IMR-90 (cell line): Measurements from ENCODE around the gene OBI1. TPM values are rescaled to one million over a fixed set of nuclear protein-coding genes. Genes with fewer than 3 reads are reported as not detected.

Experiments
- ATAC-seq: fragments of 200-7000 bp; cut with Tn5 transposase; 2 replicates; pipeline ENCODE4 v1.9.1; 2020; ENCODE audit warnings: low read depth, mild to moderate bottlenecking, moderate library complexity
- BruUV-seq: library from RNA; stranded (reverse); fragments of 400-500 nt; replicated peaks from 2 replicates; lab custom pipeline; 2021; lab: Mats Ljungman, UMichigan
- CTCF ChIA-PET: fragments of 300-600 bp; formaldehyde crosslinking; extraction: SDS; loops from one replicate; lab custom pipeline; 2021; ENCODE audit warnings: antibody characterized with exemption; lab: Yijun Ruan, JAX
- POLR2A ChIA-PET: fragments of 300-600 bp; sonication (Branson Sonifier 250); formaldehyde crosslinking; loops from one replicate; lab custom pipeline; 2022; ENCODE audit warnings: antibody characterized with exemption; ENCODE audit not compliant: unreplicated experiment; lab: Charles Lee
- DNase-seq: peaks from one replicate; pipeline ENCODE4 v3.0.0; 2013
- H2AFZ ChIP-seq: replicated peaks from 2 replicates; pipeline ENCODE3; 2013; ENCODE audit warnings: low read length, mild to moderate bottlenecking; ENCODE audit not compliant: poor library complexity
- H2AK5ac ChIP-seq: 2 replicates; pipeline ENCODE4 v1.6.1; 2013; ENCODE audit warnings: low read depth, low read length, inconsistent platforms
- H2AK9ac ChIP-seq: replicated peaks from 2 replicates; pipeline ENCODE3; 2013; ENCODE audit warnings: mild to moderate bottlenecking, low read depth, low read length, moderate library complexity; ENCODE audit not compliant: poor library complexity
- H2BK120ac ChIP-seq: 2 replicates; pipeline ENCODE4 v1.6.1; 2013; ENCODE audit warnings: low read depth, low read length, inconsistent platforms
- H2BK15ac ChIP-seq: 3 replicates; pipeline ENCODE4 v1.6.1; 2013; ENCODE audit warnings: low read depth, low read length, inconsistent platforms
- H2BK20ac ChIP-seq: 2 replicates; pipeline ENCODE4 v1.6.1; 2013; ENCODE audit warnings: low read depth, mild to moderate bottlenecking, inconsistent platforms, low read length, moderate library complexity
- H2BK5ac ChIP-seq: 2 replicates; pipeline ENCODE4 v1.6.1; 2013; ENCODE audit warnings: mild to moderate bottlenecking, low read depth, low read length, inconsistent platforms; ENCODE audit not compliant: poor library complexity, severe bottlenecking
- H3K14ac ChIP-seq: replicated peaks from 2 replicates; pipeline ENCODE4 v1.6.1; 2013; ENCODE audit warnings: low read depth, low read length, inconsistent platforms
- H3K18ac ChIP-seq: 2 replicates; pipeline ENCODE4 v1.6.1; 2013; ENCODE audit warnings: low read depth, low read length, control low read depth
- H3K23ac ChIP-seq: 2 replicates; pipeline ENCODE4 v1.6.1; 2013; ENCODE audit warnings: low read depth, low read length, inconsistent platforms
- H3K27ac ChIP-seq: 2 replicates; pipeline ENCODE4 v1.5.1; 2013; ENCODE audit warnings: mild to moderate bottlenecking, control low read depth, low read length; ENCODE audit not compliant: insufficient read depth
- H3K27me3 ChIP-seq: 2 replicates; pipeline ENCODE4 v1.6.1; 2013; ENCODE audit warnings: low read length; ENCODE audit not compliant: control insufficient read depth, insufficient read depth
- H3K36me3 ChIP-seq: 2 replicates; pipeline ENCODE4 v1.6.1; 2013; ENCODE audit warnings: low read length, mixed read lengths; ENCODE audit not compliant: control insufficient read depth, insufficient read depth
- H3K4ac ChIP-seq: 2 replicates; pipeline ENCODE4 v1.6.1; 2013; ENCODE audit warnings: low read depth, low read length, inconsistent platforms
- H3K4me1 ChIP-seq: 2 replicates; pipeline ENCODE4 v1.6.1; 2013; ENCODE audit warnings: low read length, mixed read lengths; ENCODE audit not compliant: control insufficient read depth, insufficient read depth
- H3K4me2 ChIP-seq: 2 replicates; pipeline ENCODE4 v1.6.1; 2013; ENCODE audit warnings: low read depth, mild to moderate bottlenecking, control low read depth, low read length, moderate library complexity
- H3K4me3 ChIP-seq: 2 replicates; pipeline ENCODE4 v1.5.1; 2013; ENCODE audit warnings: low read depth, mild to moderate bottlenecking, control low read depth, low read length, moderate library complexity; ENCODE audit not compliant: insufficient read depth
- H3K56ac ChIP-seq: 2 replicates; pipeline ENCODE4 v1.6.1; 2013; ENCODE audit warnings: low read length, inconsistent platforms; ENCODE audit not compliant: insufficient read depth; ENCODE audit errors: extremely low read depth
- H3K79me1 ChIP-seq, 2 experiments: 2 replicates each; pipeline ENCODE4 v1.6.1; 2013; ENCODE audit warnings: low read length in 2 of 2, inconsistent platforms in 1 of 2, low read depth in 1 of 2
- H3K9ac ChIP-seq: 2 replicates; pipeline ENCODE4 v1.6.1; 2013; ENCODE audit warnings: low read depth, low read length, control low read depth
- H3K9me1 ChIP-seq: 2 replicates; pipeline ENCODE4 v1.6.1; 2013; ENCODE audit warnings: low read length, inconsistent platforms; ENCODE audit not compliant: insufficient read depth
- H3K9me3 ChIP-seq: 2 replicates; pipeline ENCODE4 v1.6.1; 2013; ENCODE audit warnings: low read length; ENCODE audit not compliant: control insufficient read depth, insufficient read depth
- H4K20me1 ChIP-seq: 2 replicates; pipeline ENCODE4 v1.6.1; 2013; ENCODE audit warnings: low read length, inconsistent platforms; ENCODE audit not compliant: insufficient read depth
- H4K5ac ChIP-seq: 2 replicates; pipeline ENCODE4 v1.6.1; 2013; ENCODE audit warnings: mild to moderate bottlenecking, low read depth, low read length, control low read depth
- H4K8ac ChIP-seq, 2 experiments: 2 replicates each; pipeline ENCODE4 v1.6.1; 2013; ENCODE audit warnings: low read depth in 2 of 2, low read length in 2 of 2, control low read depth in 1 of 2, inconsistent platforms in 1 of 2
- H4K91ac ChIP-seq: 2 replicates; pipeline ENCODE4 v1.6.1; 2013; ENCODE audit warnings: low read depth, low read length, inconsistent platforms; ENCODE audit not compliant: insufficient read depth
- BHLHE40 ChIP-seq: fragments of 150-350 bp; IDR thresholded peaks from 2 replicates; pipeline ENCODE4 v1.6.1; 2016; ENCODE audit warnings: mild to moderate bottlenecking, low read depth, low read length
- CEBPB ChIP-seq: IDR thresholded peaks from 2 replicates; pipeline ENCODE4 v1.6.1; 2012; ENCODE audit warnings: low read depth, low read length, improper control_type of control experiment
- CHD1 ChIP-seq: IDR thresholded peaks from 2 replicates; pipeline ENCODE4 v1.6.1; 2012; ENCODE audit warnings: low read depth, low read length, improper control_type of control experiment
- MAFK ChIP-seq: IDR thresholded peaks from 2 replicates; pipeline ENCODE4 v1.6.1; 2012; ENCODE audit warnings: low read depth, low read length, improper control_type of control experiment
- MAZ ChIP-seq: IDR thresholded peaks from 2 replicates; pipeline ENCODE4 v1.6.1; 2012; ENCODE audit warnings: low read depth, mild to moderate bottlenecking, low read length, improper control_type of control experiment, moderate library complexity, borderline replicate concordance
- MXI1 ChIP-seq: IDR thresholded peaks from 2 replicates; pipeline ENCODE4 v1.6.1; 2012; ENCODE audit warnings: low read depth, mild to moderate bottlenecking, low read length, moderate library complexity, borderline replicate concordance
- NFE2L2 ChIP-seq: fragments of 150-350 bp; IDR thresholded peaks from 2 replicates; pipeline ENCODE4 v1.6.1; 2016; ENCODE audit warnings: low read depth, mild to moderate bottlenecking, low read length
- POLR2A ChIP-seq: IDR thresholded peaks from 2 replicates; pipeline ENCODE4 v1.6.1; 2012; ENCODE audit warnings: mild to moderate bottlenecking, low read depth, low read length
- RAD21 ChIP-seq: IDR thresholded peaks from 2 replicates; pipeline ENCODE4 v1.6.1; 2012; ENCODE audit warnings: low read length, improper control_type of control experiment
- RCOR1 ChIP-seq: IDR thresholded peaks from 2 replicates; pipeline ENCODE4 v1.6.1; 2012; ENCODE audit warnings: mild to moderate bottlenecking, low read length, improper control_type of control experiment; ENCODE audit not compliant: insufficient replicate concordance
- RFX5 ChIP-seq: IDR thresholded peaks from 2 replicates; pipeline ENCODE4 v1.8.0; 2012; ENCODE audit warnings: low read depth, mild to moderate bottlenecking, low read length, moderate library complexity
- SMC3 ChIP-seq: fragments of 150-350 bp; IDR thresholded peaks from 2 replicates; pipeline ENCODE4 v1.6.1; 2016; ENCODE audit warnings: low read depth, mild to moderate bottlenecking, antibody characterized with exemption, low read length, moderate library complexity
- WGBS, 2 experiments: methylation state at CpG; one replicate each; pipeline versions ENCODE4 v1.1.5 to v1.1.7; 2013; ENCODE audit warnings: missing lambda C conversion rate in 2 of 2; ENCODE audit not compliant: insufficient read length in 1 of 2; ENCODE audit errors: extremely low coverage in 2 of 2; 5-methylcytosine and 5-hydroxymethylcytosine counted together
- dilution Hi-C: fragments of 300-500 bp; cut with HindIII; formaldehyde crosslinking; loops from one replicate; pipeline ENCODE4 v1.14.3; 2018; ENCODE audit warnings: low sequenced_read_pairs; ENCODE audit not compliant: unreplicated experiment
- in situ Hi-C: fragments of 300-500 bp; cut with MboI; formaldehyde crosslinking; loops from 3 replicates; pipeline ENCODE4 v1.14.3; 2019; ENCODE audit warnings: low sequenced_read_pairs, inconsistent platforms, mixed read lengths
- intact Hi-C: fragments of 100-400 bp; cut with micrococcal nuclease; formaldehyde crosslinking; loops from 2 replicates; pipeline ENCODE4 v1.10.0; 2022
- polyA plus RNA-seq, 3 experiments: library from polyadenylated mRNA; depleted of rRNA; stranded (reverse); fragments of >200 nt; gene quantifications; 2 replicates each; pipeline ENCODE4 v1.2.3, GENCODE V29; 2012; ENCODE audit warnings: low replicate concordance in 1 of 3
- total RNA-seq: library from RNA; depleted of rRNA; stranded (reverse); fragments of >200 nt; gene quantifications from 2 replicates; pipeline ENCODE4 v1.2.3, GENCODE V29; 2012
- TF ChIP-seq, protein P1 (sequence below): fragments of 150-350 bp; IDR thresholded peaks from 2 replicates; pipeline ENCODE4 v1.6.1; 2017; ENCODE audit warnings: mild to moderate bottlenecking, antibody characterized with exemption, low read length, low read depth
- TF ChIP-seq, protein P2 (sequence below): fragments of 150-350 bp; IDR thresholded peaks from 2 replicates; pipeline ENCODE4 v1.6.1; 2016; ENCODE audit warnings: low read depth, mild to moderate bottlenecking, low read length, moderate library complexity, borderline replicate concordance
- TF ChIP-seq, protein P3 (sequence below): conservative IDR thresholded peaks from 2 replicates; pipeline ENCODE4 v1.5.1; 2012; ENCODE audit warnings: mild to moderate bottlenecking, low read depth, low read length, improper control_type of control experiment

Gene OBI1
- total and polyA plus RNA-seq, 2 of the 4 experiments (the other 2 are of a cell fraction) = 4.4 to 11.8 TPM

DNA sequence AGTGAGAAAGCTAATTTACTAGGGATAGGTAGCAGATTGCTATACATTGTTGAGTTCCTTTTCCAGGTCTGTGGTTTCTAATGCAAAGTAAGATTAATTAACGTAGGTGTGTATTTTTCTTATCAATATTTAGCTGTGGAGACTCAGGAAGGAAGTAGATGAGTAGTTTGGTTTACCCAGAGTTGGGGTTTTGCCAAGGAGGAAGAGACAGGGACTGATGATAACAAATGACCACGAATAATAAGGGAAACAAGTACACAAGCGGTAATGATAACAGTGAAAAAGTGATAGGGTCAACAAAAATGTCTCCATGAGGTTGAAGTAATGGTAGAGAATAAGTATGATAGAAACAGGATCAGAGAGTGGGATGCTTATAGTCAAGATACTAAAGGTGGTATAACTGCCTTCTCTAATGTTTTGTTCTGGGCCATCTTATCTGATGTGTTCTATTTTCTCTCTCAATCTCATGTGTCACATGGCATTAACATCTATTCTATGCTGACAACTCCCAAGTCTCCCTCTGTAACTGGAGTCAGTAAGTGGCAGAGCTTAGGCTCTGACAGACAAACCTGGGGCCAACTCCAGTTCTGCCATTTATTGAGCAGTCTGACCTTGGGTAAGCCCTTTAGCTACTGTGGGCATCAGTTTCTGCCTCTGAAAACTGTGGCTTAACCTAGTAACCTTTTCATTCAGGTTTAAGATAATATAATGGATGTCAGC is 8.8 kb downstream of the OBI1 start:
- CTCF ChIA-PET = no interaction called here
- BruUV-seq = no TSS peak
- H4K20me1 ChIP-seq = peaks cover 22% of the 10 kb centered on the region

More for the DNA sequence above, 8.8 kb downstream of the OBI1 start:
- Histone ChIP-seq H3K27me3 (no peaks in the 10 kb centered on the region), H3K23ac (no peak overlapping the region), H3K4me1 (no peaks in the 10 kb centered on the region), H4K5ac (no peak overlapping the region), H4K8ac (no peak overlapping the region), H2BK120ac (no peak overlapping the region), H3K56ac (no peak overlapping the region), H3K18ac (no peak overlapping the region), H3K9me3 (no peaks in the 10 kb centered on the region), H3K79me1 (peaks cover 27 to 47% of the 10 kb centered on the region in 2 experiments), H2AFZ (no peak overlapping the region), H3K9ac (no peak overlapping the region), H3K4me3 (no peak overlapping the region), H2BK15ac (no peak overlapping the region), H3K4me2 (no peak overlapping the region), H2AK5ac (no peak overlapping the region), H4K91ac (no peak overlapping the region), H2AK9ac (no peak overlapping the region), H3K4ac (no peak overlapping the region), H2BK20ac (no peak overlapping the region), H2BK5ac (no peak overlapping the region), H3K27ac (no peak overlapping the region), H3K9me1 (no peaks in the 10 kb centered on the region), H3K14ac (no peak overlapping the region), H3K36me3 (no peaks in the 10 kb centered on the region)
- dilution Hi-C loops = no loop called here
- in situ Hi-C loops = no loop called here
- TF ChIP-seq MAFK (no peak), CEBPB (no peak), SMC3 (no peak), CHD1 (no peak), NFE2L2 (no peak), MAZ (no peak), RAD21 (no peak), MXI1 (no peak), RCOR1 (no peak), BHLHE40 (no peak), RFX5 (no peak), POLR2A (no peak)
- TF ChIP-seq, protein P1, sequence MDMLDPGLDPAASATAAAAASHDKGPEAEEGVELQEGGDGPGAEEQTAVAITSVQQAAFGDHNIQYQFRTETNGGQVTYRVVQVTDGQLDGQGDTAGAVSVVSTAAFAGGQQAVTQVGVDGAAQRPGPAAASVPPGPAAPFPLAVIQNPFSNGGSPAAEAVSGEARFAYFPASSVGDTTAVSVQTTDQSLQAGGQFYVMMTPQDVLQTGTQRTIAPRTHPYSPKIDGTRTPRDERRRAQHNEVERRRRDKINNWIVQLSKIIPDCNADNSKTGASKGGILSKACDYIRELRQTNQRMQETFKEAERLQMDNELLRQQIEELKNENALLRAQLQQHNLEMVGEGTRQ = no peak
- TF ChIP-seq, protein P2, sequence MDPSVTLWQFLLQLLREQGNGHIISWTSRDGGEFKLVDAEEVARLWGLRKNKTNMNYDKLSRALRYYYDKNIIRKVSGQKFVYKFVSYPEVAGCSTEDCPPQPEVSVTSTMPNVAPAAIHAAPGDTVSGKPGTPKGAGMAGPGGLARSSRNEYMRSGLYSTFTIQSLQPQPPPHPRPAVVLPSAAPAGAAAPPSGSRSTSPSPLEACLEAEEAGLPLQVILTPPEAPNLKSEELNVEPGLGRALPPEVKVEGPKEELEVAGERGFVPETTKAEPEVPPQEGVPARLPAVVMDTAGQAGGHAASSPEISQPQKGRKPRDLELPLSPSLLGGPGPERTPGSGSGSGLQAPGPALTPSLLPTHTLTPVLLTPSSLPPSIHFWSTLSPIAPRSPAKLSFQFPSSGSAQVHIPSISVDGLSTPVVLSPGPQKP = no peak
- TF ChIP-seq, protein P3, sequence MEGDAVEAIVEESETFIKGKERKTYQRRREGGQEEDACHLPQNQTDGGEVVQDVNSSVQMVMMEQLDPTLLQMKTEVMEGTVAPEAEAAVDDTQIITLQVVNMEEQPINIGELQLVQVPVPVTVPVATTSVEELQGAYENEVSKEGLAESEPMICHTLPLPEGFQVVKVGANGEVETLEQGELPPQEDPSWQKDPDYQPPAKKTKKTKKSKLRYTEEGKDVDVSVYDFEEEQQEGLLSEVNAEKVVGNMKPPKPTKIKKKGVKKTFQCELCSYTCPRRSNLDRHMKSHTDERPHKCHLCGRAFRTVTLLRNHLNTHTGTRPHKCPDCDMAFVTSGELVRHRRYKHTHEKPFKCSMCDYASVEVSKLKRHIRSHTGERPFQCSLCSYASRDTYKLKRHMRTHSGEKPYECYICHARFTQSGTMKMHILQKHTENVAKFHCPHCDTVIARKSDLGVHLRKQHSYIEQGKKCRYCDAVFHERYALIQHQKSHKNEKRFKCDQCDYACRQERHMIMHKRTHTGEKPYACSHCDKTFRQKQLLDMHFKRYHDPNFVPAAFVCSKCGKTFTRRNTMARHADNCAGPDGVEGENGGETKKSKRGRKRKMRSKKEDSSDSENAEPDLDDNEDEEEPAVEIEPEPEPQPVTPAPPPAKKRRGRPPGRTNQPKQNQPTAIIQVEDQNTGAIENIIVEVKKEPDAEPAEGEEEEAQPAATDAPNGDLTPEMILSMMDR = no peak
- POLR2A ChIA-PET = no interaction called here
- ATAC-seq (no peak), DNase-seq (no peak)
- WGBS, 2 experiments = 67% methylated on average over 1 of the region's 3 CpGs; no CpG with 5 or more reads in 1 of the 2 experiments
- intact Hi-C loops = no loop called here
